Tibial nerve (tissue), 4 donors: ENCODE measurements around the gene RGS9. TPM values are rescaled to one million over a fixed set of nuclear protein-coding genes. Genes with fewer than 3 reads are reported as not detected.

Experiments
- DNase-seq, 2 donors: peaks; one replicate each; pipeline ENCODE4 v3.0.0-alpha.2; 2019; ENCODE audit warnings: low spot score in 2 of 2
- H3K27ac ChIP-seq, 4 donors: fragments of 200-600 bp; sonication (generic) in 3 of 4; one replicate each; pipeline ENCODE4 v1.5.1; 2017 to 2019; ENCODE audit warnings: mild to moderate bottlenecking in 1 of 4
- H3K27me3 ChIP-seq, 2 donors: fragments of 200-600 bp; sonication (generic) in 1 of 2; one replicate each; pipeline versions ENCODE4 v1.5.1 to v1.6.0; 2017 to 2019
- H3K36me3 ChIP-seq, 3 donors: fragments of 200-600 bp; sonication (generic); one replicate each; pipeline ENCODE4 v1.5.1; 2018 to 2019
- H3K4me1 ChIP-seq, 4 donors: fragments of 200-600 bp; sonication (generic) in 3 of 4; one replicate each; pipeline ENCODE4 v1.5.1; 2017 to 2019
- H3K4me3 ChIP-seq, 4 donors: fragments of 200-600 bp; sonication (generic) in 3 of 4; one replicate each; pipeline ENCODE4 v1.5.1; 2017 to 2019; ENCODE audit warnings: mild to moderate bottlenecking in 1 of 4, moderate library complexity in 1 of 4
- H3K9me3 ChIP-seq, 4 donors: fragments of 200-600 bp; sonication (generic) in 3 of 4; one replicate each; pipeline ENCODE4 v1.5.1; 2017 to 2019
- EP300 ChIP-seq, 2 donors: sonication (generic); formaldehyde crosslinking; IDR thresholded peaks; one replicate each; pipeline ENCODE4 v1.6.1; 2017; ENCODE audit warnings: antibody characterized with exemption in 2 of 2, mild to moderate bottlenecking in 1 of 2
- POLR2A ChIP-seq, 2 donors: fragments of 450-650 bp; IDR thresholded peaks; one replicate each; pipeline ENCODE4 v1.6.1; 2017; ENCODE audit warnings: antibody characterized with exemption in 2 of 2, mild to moderate bottlenecking in 2 of 2, moderate library complexity in 2 of 2
- WGBS, 2 donors: methylation state at CpG; one replicate each; pipeline ENCODE4 v1.1.5; 2018; 5-methylcytosine and 5-hydroxymethylcytosine counted together
- total RNA-seq, 4 donors: library from RNA; depleted of rRNA; stranded (reverse); fragments of >200 nt; gene quantifications; one replicate each; pipeline ENCODE4 v1.1.0, GENCODE V29; 2016
- TF ChIP-seq, protein P1 (sequence below), 5 experiments: fragments of 200-600 bp in 3 of 5; fragments of 450-650 bp in 2 of 5; sonication (generic) in 3 of 5; IDR thresholded peaks; one replicate each; pipeline ENCODE4 v1.5.1; 2016 to 2019; ENCODE audit warnings: antibody characterized with exemption in 5 of 5, mild to moderate bottlenecking in 3 of 5, moderate library complexity in 2 of 5

RGS9 gene
- total RNA-seq, 4 donors from 2014 or later: 10.7 to 15.3 (median 11.3) TPM

DNA sequence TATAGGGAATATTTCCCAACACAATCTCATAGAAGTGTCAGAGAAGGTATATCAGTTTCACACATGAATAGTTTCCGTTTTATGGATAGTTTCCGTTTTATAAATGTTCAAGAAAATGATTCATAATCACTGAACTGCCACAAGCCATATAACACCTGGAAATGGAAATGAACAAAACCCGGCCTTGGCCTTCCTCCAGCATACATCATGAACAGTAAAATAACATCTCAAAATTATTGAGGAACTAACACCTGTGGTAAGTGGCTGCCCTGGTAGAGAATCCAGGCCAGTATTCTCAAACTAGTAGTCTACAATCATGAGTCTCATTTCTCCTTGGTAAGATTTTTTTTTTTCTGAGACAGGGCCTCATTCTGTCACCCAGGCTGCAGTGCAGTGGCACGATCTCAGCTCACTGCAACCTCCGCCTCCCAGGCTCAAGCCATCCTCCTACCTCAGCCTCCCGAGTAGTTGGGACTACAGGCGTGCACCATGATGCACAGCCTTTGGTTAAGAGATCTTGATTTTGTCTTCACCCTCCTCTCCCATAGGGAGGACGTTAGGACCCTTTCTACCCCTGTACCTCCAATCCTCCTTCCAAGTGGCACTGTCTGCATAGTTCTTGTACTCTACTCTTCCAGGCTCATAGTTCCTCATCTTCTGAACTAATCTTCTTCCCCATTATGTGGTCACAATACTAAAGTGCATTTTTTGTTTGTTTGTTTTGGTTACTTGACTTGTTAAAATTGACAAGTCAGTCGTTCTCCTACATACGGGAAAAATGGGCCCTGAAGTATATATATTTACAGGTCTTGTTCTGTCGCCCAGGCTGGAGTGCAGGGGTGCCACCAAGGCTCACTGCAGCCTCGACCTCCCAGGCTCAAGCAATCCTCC lies 15.0 kb upstream of the RGS9 start:
- no peak for DNase-seq
- 79 to 80% methylated on average over 12 of the region's 12 CpGs for WGBS, 2 donors
- Histone ChIP-seq H3K36me3 (no peaks in the 10 kb centered on the region), H3K27ac (peak overlapping the region in 3 of 4 donors; percentile 91 to 96 (median 91)), H3K4me1 (peaks cover 0 to 10% (median 0%) of the 10 kb centered on the region in 4 donors), H3K27me3 (no peaks in the 10 kb centered on the region), H3K9me3 (no peaks in the 10 kb centered on the region), H3K4me3 (peak overlapping the region; percentile 69 to 76 (median 76))
- TF ChIP-seq POLR2A (IDR thresholded peaks at IDR 0.05) (no peak), EP300 (IDR thresholded peaks at IDR 0.05) (no peak)
- TF ChIP-seq, protein P1, sequence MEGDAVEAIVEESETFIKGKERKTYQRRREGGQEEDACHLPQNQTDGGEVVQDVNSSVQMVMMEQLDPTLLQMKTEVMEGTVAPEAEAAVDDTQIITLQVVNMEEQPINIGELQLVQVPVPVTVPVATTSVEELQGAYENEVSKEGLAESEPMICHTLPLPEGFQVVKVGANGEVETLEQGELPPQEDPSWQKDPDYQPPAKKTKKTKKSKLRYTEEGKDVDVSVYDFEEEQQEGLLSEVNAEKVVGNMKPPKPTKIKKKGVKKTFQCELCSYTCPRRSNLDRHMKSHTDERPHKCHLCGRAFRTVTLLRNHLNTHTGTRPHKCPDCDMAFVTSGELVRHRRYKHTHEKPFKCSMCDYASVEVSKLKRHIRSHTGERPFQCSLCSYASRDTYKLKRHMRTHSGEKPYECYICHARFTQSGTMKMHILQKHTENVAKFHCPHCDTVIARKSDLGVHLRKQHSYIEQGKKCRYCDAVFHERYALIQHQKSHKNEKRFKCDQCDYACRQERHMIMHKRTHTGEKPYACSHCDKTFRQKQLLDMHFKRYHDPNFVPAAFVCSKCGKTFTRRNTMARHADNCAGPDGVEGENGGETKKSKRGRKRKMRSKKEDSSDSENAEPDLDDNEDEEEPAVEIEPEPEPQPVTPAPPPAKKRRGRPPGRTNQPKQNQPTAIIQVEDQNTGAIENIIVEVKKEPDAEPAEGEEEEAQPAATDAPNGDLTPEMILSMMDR (IDR thresholded peaks at IDR 0.05): no peak

DNA sequence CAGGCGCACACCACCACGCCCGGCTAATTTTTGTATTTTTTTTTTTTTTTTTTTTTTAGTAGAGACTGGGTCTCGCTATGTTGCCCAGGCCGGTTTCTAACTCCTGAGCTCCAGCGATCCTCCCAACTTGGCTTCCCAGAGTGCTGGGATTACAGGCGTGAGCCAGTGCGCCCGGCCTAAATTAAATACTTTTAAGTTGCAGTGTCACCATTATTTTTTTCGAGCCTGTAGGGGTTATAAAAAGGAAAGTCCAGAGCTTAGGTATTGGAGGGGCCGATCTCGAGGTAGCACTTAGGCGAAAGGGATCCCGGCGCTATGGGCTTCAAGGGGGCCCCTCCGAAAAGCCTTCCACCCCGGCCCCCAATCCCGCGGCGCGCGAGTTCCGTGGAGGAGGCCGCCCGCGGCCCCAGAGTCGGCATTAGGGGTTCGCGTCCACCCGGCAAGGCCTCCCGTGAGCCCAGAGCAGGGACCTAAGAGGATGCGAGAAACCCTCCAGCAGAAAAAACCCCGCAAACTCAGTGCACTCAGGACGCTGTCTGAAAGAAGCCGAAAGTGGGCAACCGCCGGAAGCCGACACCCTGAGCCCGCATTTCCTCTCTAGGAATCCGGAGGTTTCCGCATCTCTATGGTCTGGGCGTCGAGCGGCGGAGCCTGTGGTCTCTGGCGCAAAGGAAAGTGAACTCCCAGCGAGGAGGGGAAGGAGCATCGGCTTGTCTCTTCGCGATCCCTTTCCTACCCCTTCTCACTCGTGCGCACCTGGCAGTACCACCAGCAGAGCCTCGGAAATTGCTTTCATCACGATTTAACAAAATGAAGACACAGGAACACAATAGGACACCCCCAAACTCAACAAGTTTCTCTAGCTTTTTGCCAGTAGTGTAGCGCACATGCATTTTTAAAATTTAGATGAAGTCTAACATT lies 14.1 kb upstream of the RGS9 start:
- Histone ChIP-seq H3K27ac (peak overlapping the region; percentile 82 to 96 (median 91)), H3K9me3 (no peaks in the 10 kb centered on the region), H3K27me3 (no peaks in the 10 kb centered on the region), H3K4me3 (peak overlapping the region; percentile 69 to 76 (median 76)), H3K4me1 (peaks cover 0 to 10% (median 0%) of the 10 kb centered on the region in 4 donors), H3K36me3 (no peaks in the 10 kb centered on the region)
- WGBS, 2 donors: 9 to 10% methylated on average over 35 to 39 of the region's 55 CpGs
- DNase-seq: peak; percentile 49 to 70
- TF ChIP-seq POLR2A (IDR thresholded peaks at IDR 0.05): peak in 1 of 2 donors; percentile 47
- TF ChIP-seq EP300 (IDR thresholded peaks at IDR 0.05): peak in 1 of 2 donors; percentile 66
- TF ChIP-seq, protein P1 (IDR thresholded peaks at IDR 0.05): no peak

DNA sequence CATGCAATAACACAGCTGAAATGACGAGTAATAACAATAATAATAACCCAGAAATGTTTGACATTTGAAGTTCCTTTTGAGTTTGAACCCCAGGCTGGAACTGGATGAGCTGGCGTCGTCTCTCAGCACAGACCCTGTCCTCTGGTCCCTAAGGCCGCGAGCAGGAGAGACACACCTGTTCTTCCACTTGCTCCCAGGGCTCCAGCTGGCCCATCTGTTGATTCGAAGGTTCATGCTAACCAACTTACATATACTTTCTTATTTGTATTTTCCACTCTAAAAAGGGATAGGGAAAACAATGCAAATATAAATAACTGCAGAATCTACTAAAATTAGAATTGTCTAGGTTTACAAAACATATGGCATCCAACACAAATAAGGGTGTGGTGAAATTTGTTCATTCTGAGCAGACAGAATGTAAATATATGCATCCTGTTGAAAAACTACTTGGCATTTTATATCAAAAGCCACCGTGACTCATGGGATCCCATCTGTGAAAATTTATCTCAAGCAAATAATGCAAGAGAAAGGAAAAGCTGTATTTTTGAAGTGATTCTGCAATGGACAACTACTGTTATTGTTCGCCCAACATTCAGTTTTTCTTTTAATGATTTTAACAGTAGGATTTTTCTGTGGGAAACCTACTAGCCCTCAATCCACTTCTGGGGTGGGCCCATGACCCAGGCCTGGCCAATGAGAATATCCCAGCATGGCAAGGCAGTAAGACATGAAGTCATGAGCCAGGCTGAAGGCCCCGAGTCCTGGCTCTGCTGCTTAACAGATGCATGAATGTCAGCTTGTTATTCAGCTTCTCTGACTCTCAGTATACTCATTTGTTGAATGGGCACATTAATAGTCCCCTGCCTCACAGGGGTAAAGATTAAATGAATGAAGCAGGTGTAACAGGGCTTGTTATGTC lies 13.2 kb upstream of the RGS9 start:
- WGBS, 2 donors: 72 to 75% methylated on average over 9 of the region's 9 CpGs
- Histone ChIP-seq H3K36me3 (no peaks in the 10 kb centered on the region), H3K27ac (peak overlapping the region; percentile 82 to 96 (median 91))

DNA sequence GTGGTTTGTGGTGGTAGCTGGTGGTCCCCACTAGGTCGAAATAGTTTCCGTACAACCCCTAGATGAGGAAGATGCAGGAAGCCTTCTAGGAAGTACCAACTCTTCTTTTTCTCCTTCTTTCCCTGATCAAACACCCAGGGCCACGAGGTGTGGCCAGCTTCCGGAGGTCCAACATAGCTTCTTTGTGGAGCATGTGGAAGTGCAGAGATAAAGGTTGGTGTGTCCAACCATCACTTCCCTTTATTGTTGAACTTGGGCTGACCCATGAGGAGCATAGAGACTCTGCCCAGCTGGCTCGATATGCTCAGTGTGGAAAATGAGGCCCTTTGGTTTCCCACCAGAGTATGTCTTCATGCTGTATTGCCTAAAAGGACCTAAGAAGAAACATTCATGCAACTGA lies 6.3 kb upstream of the RGS9 start:
- Histone ChIP-seq H3K27me3 (no peaks in the 10 kb centered on the region), H3K27ac (no peak overlapping the region), H3K36me3 (no peaks in the 10 kb centered on the region), H3K4me1 (no peaks in the 10 kb centered on the region), H3K9me3 (no peaks in the 10 kb centered on the region), H3K4me3 (no peak overlapping the region)
- TF ChIP-seq POLR2A (IDR thresholded peaks at IDR 0.05) (no peak), EP300 (IDR thresholded peaks at IDR 0.05) (no peak)
- TF ChIP-seq, protein P1 (IDR thresholded peaks at IDR 0.05): no peak
- no peak for DNase-seq
- 53 to 61% methylated on average over 5 of the region's 5 CpGs for WGBS, 2 donors

More for the DNA sequence above, 13.2 kb upstream of the RGS9 start:
- Histone ChIP-seq H3K4me1 (peaks cover 0 to 10% (median 0%) of the 10 kb centered on the region in 4 donors), H3K27me3 (no peaks in the 10 kb centered on the region), H3K4me3 (peak overlapping the region; percentile 69 to 76 (median 76)), H3K9me3 (no peaks in the 10 kb centered on the region)
- TF ChIP-seq POLR2A (IDR thresholded peaks at IDR 0.05) (no peak), EP300 (IDR thresholded peaks at IDR 0.05) (no peak)
- TF ChIP-seq, protein P1 (IDR thresholded peaks at IDR 0.05): no peak
- no peak for DNase-seq
